Stimulated activated CD8-positive, alpha-beta memory T cell treated with anti-CD3 and anti-CD28 coated beads, Interleukin-15, amount 100 ng/mL, for 1 hour (primary cell): ENCODE data around the gene PLEKHH1.

Experiments
- DNase-seq: peaks from one replicate; pipeline ENCODE4 v3.0.0-alpha.2; 2020; ENCODE audit warnings: low read depth

PLEKHH1 gene

DNA sequence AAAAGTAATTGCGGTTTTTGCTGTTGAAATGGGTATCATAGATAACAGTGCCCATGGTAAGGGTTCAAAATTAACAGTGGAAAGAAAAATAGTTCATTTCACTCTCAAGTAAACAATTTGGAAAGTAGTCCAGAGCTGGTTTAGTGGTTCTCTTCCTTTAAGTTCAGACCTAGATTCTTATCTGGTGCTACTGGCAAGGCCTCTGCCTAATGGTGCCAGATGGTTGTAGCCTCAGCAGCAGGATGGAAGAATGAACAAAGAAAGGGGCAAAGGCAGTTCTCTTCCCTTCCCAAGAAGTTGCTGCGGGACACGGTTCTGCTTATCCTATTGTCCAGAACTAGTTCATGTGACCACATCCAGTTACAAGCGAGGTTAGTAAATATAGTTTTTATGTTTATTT lies 97.1 kb downstream of the PLEKHH1 start:
- DNase-seq = no peak

DNA sequence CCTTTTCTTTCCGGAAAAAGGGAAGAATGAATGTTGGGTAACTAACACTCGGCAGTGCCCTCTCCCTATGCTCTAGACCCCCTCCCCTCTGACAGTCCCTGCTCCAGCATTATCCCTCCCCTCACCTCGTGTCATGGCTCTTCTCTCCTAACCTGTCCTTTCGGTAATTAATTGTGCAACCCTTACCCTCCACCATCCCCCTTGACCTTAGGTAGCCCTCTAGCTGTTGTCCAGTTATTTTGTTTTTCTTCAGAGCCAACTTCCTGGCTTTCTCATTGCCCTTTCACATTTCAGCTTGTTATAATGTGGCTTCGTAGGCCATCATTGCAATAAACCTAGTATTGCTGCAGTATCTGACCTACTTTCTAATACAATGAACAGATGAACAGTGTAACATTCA lies 97.8 kb downstream of the PLEKHH1 start:
- DNase-seq = no peak

DNA sequence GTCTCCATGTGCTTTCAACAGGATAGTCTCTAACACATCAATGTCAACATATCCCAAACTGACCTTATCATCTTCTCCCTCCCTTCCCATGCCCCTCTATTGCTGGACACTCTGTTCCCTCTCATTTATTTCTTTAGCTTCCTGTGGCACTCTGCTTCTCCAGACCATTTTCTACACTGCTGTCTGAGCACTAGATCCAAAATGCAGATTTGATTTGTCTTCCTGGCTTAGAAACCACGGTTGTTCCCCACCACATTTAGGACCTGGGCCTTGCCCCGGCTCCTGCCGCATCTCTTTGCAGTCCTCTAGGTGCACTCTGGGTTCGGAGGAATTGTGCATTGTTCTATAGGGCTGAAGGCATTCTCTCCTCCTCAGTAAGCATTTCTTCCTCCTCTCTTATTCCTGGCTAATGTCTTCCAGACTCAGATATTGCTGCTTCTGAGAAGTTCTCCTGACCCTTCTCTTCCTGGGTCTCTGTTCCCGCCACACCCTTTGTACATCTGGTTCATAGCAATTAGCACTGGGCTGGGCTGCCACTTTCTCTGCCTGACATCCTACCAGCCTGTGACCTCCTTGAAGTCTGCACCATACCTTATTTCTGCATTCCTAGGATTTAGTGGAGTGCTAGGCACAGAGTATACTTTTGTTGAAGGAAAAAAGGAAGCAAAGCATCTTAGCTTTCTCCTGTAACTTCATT lies 100.5 kb downstream of the PLEKHH1 start:
- DNase-seq = no peak

DNA sequence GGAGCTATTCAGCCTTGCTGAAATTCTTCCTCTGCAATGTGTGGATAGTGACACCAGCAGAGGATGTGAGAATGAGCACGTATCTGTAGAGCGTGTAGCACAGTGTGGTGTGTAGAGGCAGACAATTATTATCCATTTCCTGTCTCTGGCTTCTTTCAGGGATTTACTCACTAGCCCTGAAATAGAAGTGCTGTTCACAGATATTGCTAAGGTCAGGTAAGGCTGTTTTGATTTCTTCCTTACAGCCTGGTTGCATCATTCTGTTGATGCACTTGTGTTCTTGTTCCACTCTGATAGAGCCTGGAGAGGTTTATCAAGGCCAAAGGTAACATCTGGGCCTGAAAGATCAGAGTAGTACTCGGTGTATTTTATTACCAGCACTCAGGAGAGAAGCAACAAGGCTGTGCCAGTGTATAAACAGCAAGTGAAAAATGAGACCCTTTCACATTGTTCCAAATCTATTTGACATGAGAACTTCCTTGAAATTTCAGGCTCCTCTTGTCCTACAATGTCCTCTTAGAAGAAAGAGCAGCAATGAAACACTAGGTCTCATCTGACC lies 103.3 kb downstream of the PLEKHH1 start:
- no peak for DNase-seq

DNA sequence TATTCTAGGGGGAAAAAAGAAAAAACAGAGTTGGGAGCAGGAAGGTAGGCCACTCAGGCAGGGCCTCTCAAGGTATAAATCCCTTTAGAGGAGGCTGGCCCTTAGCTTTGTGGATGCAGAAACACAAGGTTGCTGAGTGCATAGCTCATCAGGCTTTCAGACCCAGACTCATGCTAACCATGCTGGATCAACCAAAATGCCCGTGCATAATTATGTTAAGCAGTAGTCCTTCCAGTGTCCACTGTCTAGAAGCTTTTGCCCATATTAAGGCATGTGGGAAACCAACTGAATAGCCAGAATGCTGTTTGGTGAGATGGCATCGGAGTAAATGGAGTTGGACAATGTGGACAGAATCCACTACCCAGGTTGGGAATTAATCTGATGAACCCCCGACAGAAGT lies 105.6 kb downstream of the PLEKHH1 start:
- DNase-seq = no peak
